SK-N-SH treated with all-trans-retinoic acid at 6 μM for 48 hours (cell line): ENCODE results near the gene GLS.

Source experiments
- ATAC-seq: fragments of 200-7000 bp; cut with Tn5 transposase; 3 replicates; pipeline ENCODE4 v1.9.1; 2020; ENCODE audit warnings: mild to moderate bottlenecking, moderate library complexity
- ARNTL ChIP-seq: fragments of 450-650 bp; formaldehyde crosslinking; IDR thresholded peaks from 2 replicates; pipeline ENCODE4 v1.5.0; 2020; ENCODE audit warnings: low read depth, mild to moderate bottlenecking, moderate library complexity, borderline replicate concordance
- BACH2 ChIP-seq: fragments of 250-450 bp; sonication (Bioruptor Pico); IDR thresholded peaks from 2 replicates; pipeline ENCODE4 v1.9.0; 2021; ENCODE audit warnings: mild to moderate bottlenecking, borderline replicate concordance
- CREB5 ChIP-seq: fragments of 250-450 bp; sonication (Bioruptor Pico); IDR thresholded peaks from 2 replicates; pipeline ENCODE4 v1.5.1; 2020; ENCODE audit warnings: low read depth, mild to moderate bottlenecking, moderate library complexity
- CSDC2 ChIP-seq: fragments of 250-450 bp; sonication (Bioruptor Pico); IDR thresholded peaks from 2 replicates; pipeline ENCODE4 v1.5.0; 2020; ENCODE audit warnings: mild to moderate bottlenecking, moderate library complexity
- ESRRG ChIP-seq: fragments of 250-450 bp; sonication (Bioruptor Pico); IDR thresholded peaks from 2 replicates; pipeline ENCODE4 v1.6.1; 2021; ENCODE audit warnings: mild to moderate bottlenecking
- GLIS3 ChIP-seq: fragments of 250-450 bp; sonication (Bioruptor Pico); IDR thresholded peaks from 2 replicates; pipeline ENCODE4 v1.5.0; 2020; ENCODE audit warnings: mild to moderate bottlenecking, moderate library complexity
- ISL1 ChIP-seq: fragments of 250-450 bp; sonication (Bioruptor Pico); IDR thresholded peaks from 2 replicates; pipeline ENCODE4 v2.1.2; 2022; ENCODE audit warnings: mild to moderate bottlenecking, moderate library complexity
- OSR1 ChIP-seq: fragments of 250-450 bp; sonication (Bioruptor Pico); IDR thresholded peaks from 2 replicates; pipeline ENCODE4 v1.8.0; 2022; ENCODE audit warnings: moderate library complexity, mild to moderate bottlenecking, inconsistent platforms
- PATZ1 ChIP-seq: fragments of 250-450 bp; sonication (Bioruptor Pico); IDR thresholded peaks from 2 replicates; pipeline ENCODE4 v1.8.0; 2020; ENCODE audit warnings: mild to moderate bottlenecking, moderate library complexity, borderline replicate concordance
- PPARA ChIP-seq: fragments of 250-450 bp; sonication (Bioruptor Pico); IDR thresholded peaks from 2 replicates; pipeline ENCODE4 v1.5.0; 2020; ENCODE audit warnings: mild to moderate bottlenecking, borderline replicate concordance
- TOX ChIP-seq: fragments of 250-450 bp; sonication (Bioruptor Pico); IDR thresholded peaks from 2 replicates; pipeline ENCODE4 v1.8.0; 2021; ENCODE audit warnings: mild to moderate bottlenecking, moderate library complexity, borderline replicate concordance
- TSHZ2 ChIP-seq: fragments of 250-450 bp; sonication (Bioruptor Pico); IDR thresholded peaks from 2 replicates; pipeline ENCODE4 v1.5.0; 2020; ENCODE audit warnings: mild to moderate bottlenecking, moderate library complexity
- ZC3H10 ChIP-seq: fragments of 250-450 bp; sonication (Bioruptor Pico); IDR thresholded peaks from 2 replicates; pipeline ENCODE4 v1.5.1; 2021; ENCODE audit warnings: mild to moderate bottlenecking, moderate library complexity
- ZFP3 ChIP-seq: fragments of 250-450 bp; sonication (Bioruptor Pico); IDR thresholded peaks from 2 replicates; pipeline ENCODE4 v1.5.0; 2020; ENCODE audit warnings: mild to moderate bottlenecking, moderate library complexity
- ZFP30 ChIP-seq: fragments of 450-650 bp; formaldehyde crosslinking; IDR thresholded peaks from 2 replicates; pipeline ENCODE4 v1.5.0; 2022; ENCODE audit warnings: mild to moderate bottlenecking, moderate library complexity
- ZNF565 ChIP-seq: fragments of 450-650 bp; formaldehyde crosslinking; conservative IDR thresholded peaks from 2 replicates; pipeline ENCODE4 v1.5.0; 2020; ENCODE audit warnings: low read depth, mild to moderate bottlenecking, moderate library complexity
- ZNF8 ChIP-seq: fragments of 450-650 bp; formaldehyde crosslinking; IDR thresholded peaks from 2 replicates; pipeline ENCODE4 v1.5.0; 2020; ENCODE audit warnings: mild to moderate bottlenecking, moderate library complexity
- TF ChIP-seq, protein P1 (sequence below): fragments of 250-450 bp; sonication (Bioruptor Pico); IDR thresholded peaks from 2 replicates; pipeline ENCODE4 v1.5.1; 2021; ENCODE audit warnings: mild to moderate bottlenecking, moderate library complexity

GLS gene

GRCh38 chr2:191009541-191010374 lies 129.1 kb downstream of the GLS start (continued):
- no peak for TF ChIP-seq BACH2 (CRISPR knock-in tag)

DNA sequence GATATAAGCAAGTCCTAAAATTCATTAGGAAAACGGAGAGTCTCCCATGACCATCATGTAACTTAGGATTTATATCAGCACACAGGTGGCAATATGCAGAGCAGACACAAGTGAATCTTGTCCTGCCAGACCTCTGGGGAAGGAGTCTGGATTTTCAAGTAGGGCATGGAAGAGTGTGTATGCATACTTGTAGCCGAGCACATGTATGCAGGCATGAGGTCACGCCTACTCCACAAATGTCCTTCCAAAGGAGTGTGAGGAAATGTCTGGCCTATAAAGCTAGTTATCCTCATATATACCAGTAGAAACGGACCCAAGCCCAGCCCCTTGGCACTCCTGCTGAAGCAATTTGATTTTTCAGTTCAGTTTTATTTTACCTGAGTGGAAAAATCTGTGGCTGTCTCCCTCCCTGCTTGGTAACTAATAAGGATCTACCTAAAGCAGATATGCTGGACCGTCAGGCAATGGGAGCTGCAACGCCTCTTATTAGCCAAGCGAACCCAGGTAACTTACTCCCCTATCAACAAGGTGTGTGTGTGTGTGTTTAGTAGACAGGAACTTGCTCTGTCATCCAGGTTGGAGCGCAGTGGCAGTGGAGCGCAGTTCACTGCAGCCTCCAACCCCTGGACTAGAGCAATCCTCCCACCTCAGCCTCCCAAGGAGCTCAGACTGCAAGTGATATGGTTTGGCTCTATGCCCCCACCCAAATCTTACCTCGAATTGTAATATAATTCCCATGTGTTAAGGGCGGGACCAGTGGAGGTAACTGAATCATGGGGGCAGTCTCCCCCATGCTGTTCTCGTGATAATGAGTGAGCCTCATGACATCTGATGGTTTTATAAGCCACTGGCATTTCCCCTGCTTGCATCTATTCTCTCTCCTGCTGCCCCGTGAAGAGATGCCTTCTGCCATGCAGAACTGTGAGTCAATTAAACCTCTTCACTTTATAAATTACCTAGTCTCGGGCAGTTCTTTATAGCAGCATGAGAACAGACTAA lies 130.6 kb downstream of the GLS start:
- no peak for ATAC-seq
- no peak for TF ChIP-seq ISL1 (CRISPR knock-in tag)
- TF ChIP-seq ZNF8 (CRISPR knock-in tag) = no peak
- TF ChIP-seq TOX (CRISPR knock-in tag) = no peak
- TF ChIP-seq ZFP3 (CRISPR knock-in tag) = no peak

- no peak for TF ChIP-seq CREB5 (CRISPR knock-in tag)
- TF ChIP-seq PATZ1 (CRISPR knock-in tag) = no peak
- no peak for TF ChIP-seq ZFP30 (CRISPR knock-in tag)
- no peak for TF ChIP-seq GLIS3
- no peak for TF ChIP-seq TSHZ2 (CRISPR knock-in tag)
- no peak for TF ChIP-seq ZNF8 (CRISPR knock-in tag)
- TF ChIP-seq ARNTL (CRISPR knock-in tag) = no peak
- no peak for TF ChIP-seq ZNF565 (CRISPR knock-in tag)
- no peak for TF ChIP-seq ESRRG
- no peak for TF ChIP-seq TOX (CRISPR knock-in tag)
- TF ChIP-seq PPARA (CRISPR knock-in tag) = no peak
- TF ChIP-seq BACH2 (CRISPR knock-in tag) = no peak
- TF ChIP-seq ISL1 (CRISPR knock-in tag) = no peak
- no peak for TF ChIP-seq ZC3H10
- TF ChIP-seq OSR1 = no peak
- TF ChIP-seq, protein P1, sequence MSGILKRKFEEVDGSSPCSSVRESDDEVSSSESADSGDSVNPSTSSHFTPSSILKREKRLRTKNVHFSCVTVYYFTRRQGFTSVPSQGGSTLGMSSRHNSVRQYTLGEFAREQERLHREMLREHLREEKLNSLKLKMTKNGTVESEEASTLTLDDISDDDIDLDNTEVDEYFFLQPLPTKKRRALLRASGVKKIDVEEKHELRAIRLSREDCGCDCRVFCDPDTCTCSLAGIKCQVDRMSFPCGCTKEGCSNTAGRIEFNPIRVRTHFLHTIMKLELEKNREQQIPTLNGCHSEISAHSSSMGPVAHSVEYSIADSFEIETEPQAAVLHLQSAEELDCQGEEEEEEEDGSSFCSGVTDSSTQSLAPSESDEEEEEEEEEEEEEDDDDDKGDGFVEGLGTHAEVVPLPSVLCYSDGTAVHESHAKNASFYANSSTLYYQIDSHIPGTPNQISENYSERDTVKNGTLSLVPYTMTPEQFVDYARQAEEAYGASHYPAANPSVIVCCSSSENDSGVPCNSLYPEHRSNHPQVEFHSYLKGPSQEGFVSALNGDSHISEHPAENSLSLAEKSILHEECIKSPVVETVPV (CRISPR knock-in tag) = no peak
- TF ChIP-seq CSDC2 (CRISPR knock-in tag) = no peak
- no peak for ATAC-seq
Observed at GRCh38 chr2:191012346-191012745, 131.7 kb downstream of the GLS start.
